GM20431 (cell line): Measurements from ENCODE around the gene WSB1.

Experiments used
- in situ Hi-C: fragments of 300-500 bp; cut with MseI, MboI; formaldehyde crosslinking; loops from one replicate; pipeline ENCODE4 v1.15.0; 2020; ENCODE audit warnings: low sequenced_read_pairs; ENCODE audit not compliant: unreplicated experiment

Gene WSB1

DNA sequence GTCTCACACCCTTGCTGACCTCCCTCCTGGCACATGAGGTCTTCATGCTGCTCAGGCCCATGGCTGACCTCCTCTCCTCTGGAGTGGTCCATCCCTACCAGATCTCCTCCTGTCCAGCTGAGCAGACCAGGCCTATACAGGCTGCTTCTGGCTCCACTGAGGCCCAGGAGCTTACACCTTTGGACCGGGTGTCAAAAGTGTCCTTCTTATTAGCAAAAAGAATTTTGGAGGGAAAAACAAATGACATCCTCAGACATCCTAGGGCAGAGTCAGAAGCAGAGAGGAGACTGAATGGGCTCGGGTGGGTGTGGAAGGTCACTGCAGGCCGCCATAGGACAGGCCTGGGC lies 38.1 kb downstream of the WSB1 start:
- in situ Hi-C loops: loop anchor here (10.0 to 25.0 kb wide), 2 partner anchors 87 to 245 kb away; no protein-coding TSS in a partner anchor

DNA sequence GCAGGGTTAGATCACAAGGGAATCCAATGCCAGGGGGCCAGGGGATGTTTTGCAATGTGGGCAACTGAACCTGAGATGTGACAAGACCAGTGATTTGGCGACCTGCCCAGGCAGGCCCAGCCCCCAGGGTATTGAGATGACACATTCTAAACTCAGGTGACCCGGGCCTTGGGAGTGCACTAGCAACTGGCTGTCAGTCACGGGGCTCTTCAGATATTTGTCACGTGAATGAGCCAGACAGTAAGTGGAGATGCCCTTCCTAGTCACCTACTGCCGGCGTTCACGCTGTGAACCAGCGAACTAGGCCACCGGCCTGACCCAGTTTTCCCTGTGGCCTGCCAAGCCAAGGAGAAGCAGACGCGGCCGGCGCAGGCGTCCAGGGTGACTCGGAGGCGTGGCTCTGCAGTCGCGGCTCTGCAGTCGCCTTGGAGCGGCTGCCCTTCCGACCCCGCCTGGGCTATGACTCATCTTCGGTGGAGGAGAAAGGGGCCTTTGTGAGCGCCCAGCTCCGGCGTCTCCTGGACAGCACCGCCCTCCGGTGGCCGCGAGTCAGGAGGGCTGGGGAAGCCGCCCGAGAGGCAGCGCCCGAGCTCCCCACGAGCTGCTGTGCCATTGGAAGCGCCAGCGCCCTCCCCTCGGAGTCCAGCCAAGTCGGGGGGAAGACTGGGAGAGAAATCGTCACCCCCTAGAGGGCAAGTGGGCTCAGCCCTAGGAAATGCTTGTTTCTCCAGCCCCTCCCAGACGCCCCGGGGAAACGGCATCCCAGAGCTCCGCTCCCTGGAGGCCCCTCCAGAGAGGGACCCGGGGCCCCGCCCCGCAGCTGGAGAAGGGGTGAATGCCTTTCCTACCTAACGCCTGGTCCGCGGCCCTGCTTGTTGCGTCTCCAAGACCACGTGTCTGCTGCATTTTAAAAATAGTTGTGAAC lies 38.8 kb downstream of the WSB1 start:
- in situ Hi-C loops: loop anchor here (10.0 to 25.0 kb wide), 2 partner anchors 88 to 245 kb away; no protein-coding TSS in a partner anchor

DNA sequence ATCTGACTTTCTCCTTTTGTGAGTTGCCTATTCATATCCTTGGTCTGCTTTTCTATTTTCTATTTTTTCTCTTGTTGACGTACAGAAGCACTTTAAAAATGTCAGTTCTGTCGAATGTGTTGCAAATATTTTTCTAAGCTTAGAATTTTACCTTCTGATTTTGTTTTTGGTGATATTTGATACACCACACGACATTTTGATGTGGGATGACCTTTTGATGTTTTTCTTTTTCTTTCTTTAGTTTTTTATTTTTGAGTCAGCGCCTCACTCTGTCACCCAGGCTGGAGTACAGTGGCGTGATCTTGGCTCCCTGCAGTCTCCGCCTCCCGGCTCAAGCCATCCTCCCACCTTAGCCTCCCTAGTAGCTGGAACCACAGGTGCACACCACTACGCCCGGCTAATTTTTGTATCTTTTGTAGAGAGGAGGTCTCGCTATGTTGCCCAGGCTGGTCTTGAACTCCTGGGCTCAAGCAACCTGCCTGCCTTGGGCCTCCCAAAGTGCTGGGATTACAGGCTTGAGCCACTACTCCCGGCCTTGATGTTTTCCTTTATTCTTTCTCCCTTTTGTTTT lies 39.6 kb downstream of the WSB1 start:
- in situ Hi-C loops: loop anchor here (10.0 to 25.0 kb wide), 2 partner anchors 89 to 246 kb away; no protein-coding TSS in a partner anchor

DNA sequence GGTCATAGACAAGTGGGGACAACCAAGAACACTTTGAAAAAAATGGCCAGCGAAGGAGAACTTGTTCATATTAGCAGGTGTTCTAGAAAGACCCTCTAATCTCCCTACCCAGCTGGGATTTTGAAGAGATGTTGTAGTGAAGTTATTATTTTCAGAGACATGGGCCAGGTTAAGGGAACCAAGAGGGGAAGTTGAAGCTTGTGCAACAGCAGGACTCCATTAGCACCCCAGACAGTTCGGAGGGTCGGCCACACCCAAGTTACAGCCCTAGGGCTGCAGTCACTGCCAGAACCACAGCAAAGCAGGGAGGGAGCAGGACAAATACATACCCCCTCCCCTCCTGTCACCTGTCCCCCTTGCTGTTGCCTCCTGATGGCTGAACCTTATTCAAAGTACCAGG lies 42.3 kb downstream of the WSB1 start:
- in situ Hi-C loops: loop anchor here (10.0 to 25.0 kb wide), 2 partner anchors 91 to 249 kb away; no protein-coding TSS in a partner anchor

DNA sequence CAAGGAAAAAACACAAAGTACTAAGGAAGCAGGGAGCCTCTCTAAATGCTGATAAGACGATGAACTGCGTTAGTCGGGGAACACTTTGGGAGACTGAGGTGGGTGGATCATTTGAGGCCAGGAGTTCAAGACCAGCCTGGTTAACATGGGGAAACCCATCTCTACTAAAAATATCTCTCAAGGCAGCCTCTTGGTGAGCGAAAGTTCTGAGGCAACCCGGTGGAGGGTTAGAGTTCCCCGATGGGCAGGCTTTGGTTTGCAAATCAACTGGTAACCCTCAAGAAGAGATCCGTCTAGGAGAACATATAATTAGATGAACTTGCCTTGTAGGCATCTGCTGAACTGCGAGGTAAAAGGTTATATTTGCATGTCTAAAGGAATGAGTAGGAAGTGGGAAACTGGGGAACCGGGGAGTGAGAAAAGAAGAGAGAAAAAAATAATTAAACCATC lies 44.6 kb downstream of the WSB1 start:
- in situ Hi-C loops: loop anchor here (10.0 to 25.0 kb wide), 2 partner anchors 94 to 251 kb away; no protein-coding TSS in a partner anchor

DNA sequence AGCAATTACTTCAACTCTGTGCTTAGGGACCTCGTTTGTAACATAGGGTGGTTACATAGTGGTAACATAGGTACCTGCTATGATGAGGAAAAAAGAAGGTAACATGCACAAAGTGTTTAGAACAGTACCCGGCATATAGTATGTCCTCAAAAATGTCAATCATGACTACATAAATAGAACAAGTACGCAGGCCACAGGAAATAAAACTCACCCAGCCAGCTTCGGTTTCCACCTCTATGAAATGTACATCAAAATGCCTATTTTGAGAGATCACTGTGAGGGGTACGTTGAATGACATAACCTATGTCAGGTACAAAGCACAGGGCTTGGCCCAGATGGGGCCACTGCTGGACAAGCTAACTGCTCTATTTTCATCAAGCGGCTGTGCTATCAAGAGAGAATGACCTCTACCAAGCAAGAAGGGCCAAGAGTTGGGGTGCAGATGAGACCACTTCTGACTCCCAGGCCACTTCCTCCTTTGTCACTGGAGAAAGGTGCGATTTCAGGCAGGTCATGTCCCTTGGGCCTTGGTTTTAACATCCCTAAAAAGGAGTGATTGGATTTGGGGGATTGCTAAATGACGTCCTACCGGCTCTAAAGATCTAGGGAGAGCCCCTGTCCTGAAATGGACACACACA lies 45.4 kb downstream of the WSB1 start:
- in situ Hi-C loops: loop anchor here (10.0 to 25.0 kb wide), 2 partner anchors 95 to 252 kb away; no protein-coding TSS in a partner anchor

DNA sequence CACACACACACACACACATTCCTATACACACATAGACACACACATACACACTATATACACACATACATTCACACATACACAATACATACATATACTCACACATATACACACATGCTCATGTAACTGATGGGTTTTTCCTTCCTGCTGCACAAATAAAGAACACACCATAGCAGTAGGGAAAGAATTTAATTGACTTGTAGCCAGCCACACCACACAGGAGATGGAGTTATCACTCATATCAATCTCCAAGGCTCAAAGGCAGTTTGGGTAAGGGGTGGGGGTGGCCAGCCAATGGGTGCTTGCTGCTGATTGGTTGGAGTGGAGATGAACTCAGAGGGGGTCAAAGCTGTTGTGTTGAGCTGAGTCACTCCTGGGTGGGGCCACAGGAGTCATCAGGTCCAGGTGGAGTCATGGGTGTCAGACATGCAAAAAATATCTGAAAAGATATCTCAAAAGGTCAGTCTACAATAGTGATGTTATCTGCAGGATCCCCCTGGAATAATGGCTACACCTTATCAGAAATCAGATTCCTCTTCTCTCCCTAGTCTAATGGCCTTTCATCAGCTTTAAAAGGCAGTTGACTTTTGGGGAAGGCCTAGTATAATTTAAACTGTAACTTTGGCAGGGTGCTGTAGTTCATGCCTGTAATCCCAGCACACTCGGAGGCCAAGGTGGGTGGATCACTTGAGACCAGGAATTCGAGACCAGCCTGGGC lies 46.1 kb downstream of the WSB1 start:
- in situ Hi-C loops: loop anchor here (10.0 to 25.0 kb wide), 2 partner anchors 95 to 253 kb away; no protein-coding TSS in a partner anchor

GRCh38 chr17:27340575-27340974 lies 46.7 kb downstream of the WSB1 start:
- in situ Hi-C loops: loop anchor here (25.0 kb wide), 1 partner anchor 253 kb away; no protein-coding TSS in a partner anchor

GRCh38 chr17:27341041-27341471 lies 47.1 kb downstream of the WSB1 start:
- in situ Hi-C loops: loop anchor here (25.0 kb wide), 1 partner anchor 254 kb away; no protein-coding TSS in a partner anchor

DNA sequence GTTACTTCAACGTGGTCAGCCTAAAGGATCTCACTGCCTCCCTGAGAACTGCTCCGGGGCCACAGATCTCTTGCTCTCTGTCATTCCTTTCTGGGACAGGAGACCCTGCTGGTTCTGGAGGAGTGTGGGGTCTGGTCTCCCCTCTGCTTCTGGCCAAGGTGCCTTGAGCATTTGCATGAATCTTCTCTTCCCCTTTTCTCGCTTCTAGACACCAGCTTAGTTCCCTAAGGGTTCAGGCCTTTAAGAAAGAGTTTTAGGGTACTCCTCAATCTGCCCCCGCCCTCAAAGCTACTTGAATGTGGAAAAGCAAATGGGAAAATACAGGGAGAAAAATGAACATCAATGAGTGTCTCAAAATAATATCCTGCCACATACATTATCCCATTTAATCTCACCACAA lies 48.1 kb downstream of the WSB1 start:
- in situ Hi-C loops: loop anchor here (25.0 kb wide), 1 partner anchor 255 kb away; no protein-coding TSS in a partner anchor

DNA sequence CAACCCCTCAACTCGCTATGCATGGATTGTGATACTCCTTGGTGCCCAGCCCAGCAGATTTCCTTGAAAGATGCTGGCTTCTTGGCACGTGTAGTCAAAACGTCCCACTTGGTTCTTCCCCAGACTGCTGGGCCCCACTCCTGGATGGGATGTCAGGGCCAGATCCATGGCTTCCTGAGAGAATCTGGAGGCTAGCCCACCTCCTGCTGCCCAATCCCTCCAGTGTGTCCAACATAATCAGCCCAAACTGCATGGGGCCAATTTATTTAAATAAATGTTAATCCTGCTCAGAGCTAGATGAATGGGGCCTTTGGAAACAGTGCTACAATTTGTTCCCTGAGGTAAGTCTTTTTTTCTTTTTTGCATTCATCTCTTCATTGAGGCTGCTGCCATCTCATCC lies 49.4 kb downstream of the WSB1 start:
- in situ Hi-C loops: loop anchor here (25.0 kb wide), 1 partner anchor 256 kb away; no protein-coding TSS in a partner anchor

DNA sequence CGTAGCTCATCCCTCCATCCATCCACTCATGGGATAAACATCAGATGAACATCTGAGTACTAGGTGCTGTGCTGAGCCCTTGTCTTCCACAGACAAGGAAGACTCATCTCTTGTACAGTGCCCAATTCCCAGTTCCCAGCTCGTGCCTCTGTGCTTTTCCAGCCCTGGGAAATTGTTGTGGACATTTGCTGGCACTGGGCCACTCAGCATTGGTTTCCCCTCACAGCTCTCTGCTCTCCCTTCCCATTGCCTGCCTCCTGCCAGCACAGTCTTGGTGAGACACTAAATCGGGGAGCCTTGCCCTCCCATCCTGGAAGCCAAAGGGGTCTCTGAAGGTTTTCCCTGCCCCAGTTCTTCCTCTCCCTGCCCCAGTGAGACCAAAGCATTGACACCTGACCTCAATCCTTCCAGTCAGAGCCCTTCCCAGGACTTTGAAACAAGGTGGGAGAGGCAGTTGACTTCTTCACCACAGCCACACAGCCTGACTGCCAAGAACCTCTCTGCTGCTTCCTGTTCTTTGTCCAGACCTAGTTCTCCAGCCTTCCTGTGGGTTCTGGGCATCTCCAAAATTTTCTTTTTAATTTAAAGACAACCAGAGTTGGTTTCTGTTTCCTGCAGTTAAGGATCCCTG lies 50.2 kb downstream of the WSB1 start:
- in situ Hi-C loops: loop anchor here (25.0 kb wide), 1 partner anchor 257 kb away; no protein-coding TSS in a partner anchor

GRCh38 chr17:27345141-27345904 lies 51.4 kb downstream of the WSB1 start:
- in situ Hi-C loops: loop anchor here (25.0 kb wide), 1 partner anchor 258 kb away; no protein-coding TSS in a partner anchor

DNA sequence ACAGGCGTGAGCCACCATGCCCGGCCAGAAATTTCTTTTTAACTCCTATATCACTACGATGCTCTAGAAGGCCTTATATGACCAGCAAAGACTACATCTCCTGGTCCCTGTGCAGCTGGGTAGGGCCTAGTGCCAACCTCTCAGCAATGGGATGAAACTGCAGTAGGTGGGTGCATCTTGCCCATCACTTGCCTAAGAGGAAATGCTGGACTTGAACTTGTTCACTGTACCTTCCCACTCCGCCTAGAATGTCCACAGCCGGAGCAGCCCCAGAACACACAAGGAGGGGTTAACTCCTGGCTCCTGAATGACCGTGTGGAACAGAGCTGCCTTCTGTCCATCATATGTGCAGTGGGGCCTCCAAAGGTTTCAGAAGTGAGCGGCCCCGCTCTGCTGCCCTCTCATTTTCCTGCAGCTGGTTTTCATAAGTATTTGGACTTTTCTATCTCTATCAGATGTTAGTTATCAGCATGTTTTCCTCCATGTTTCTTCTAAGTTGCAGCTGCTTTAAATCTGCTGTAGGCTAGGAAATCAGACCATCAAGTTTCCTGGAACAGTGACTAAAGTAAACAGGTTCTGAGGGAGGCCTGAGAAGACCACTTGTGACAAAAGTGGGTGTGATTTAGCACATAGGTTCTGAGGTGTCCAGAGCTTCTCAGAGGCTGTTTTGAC lies 52.5 kb downstream of the WSB1 start:
- in situ Hi-C loops: loop anchor here (25.0 kb wide), 1 partner anchor 259 kb away; no protein-coding TSS in a partner anchor

DNA sequence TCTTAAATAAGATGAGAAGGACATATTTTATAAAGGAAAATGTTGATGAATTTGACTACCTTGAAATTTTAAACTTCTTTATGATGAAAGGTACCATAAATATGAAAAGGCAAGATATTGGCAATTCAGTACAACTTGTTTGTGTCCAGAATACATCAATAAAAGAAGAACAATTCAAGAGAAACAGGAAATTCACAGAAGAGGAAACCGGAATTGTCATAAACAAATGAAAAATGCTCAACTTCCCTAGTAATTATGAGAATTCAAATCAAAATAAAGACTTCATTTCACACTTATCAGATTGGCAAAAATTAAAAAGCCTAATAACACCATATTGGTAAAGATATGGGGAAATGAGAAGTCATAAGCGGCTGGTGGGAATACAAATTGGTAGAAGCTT lies 54.3 kb downstream of the WSB1 start:
- in situ Hi-C loops: loop anchor here (25.0 kb wide), 1 partner anchor 261 kb away; no protein-coding TSS in a partner anchor

DNA sequence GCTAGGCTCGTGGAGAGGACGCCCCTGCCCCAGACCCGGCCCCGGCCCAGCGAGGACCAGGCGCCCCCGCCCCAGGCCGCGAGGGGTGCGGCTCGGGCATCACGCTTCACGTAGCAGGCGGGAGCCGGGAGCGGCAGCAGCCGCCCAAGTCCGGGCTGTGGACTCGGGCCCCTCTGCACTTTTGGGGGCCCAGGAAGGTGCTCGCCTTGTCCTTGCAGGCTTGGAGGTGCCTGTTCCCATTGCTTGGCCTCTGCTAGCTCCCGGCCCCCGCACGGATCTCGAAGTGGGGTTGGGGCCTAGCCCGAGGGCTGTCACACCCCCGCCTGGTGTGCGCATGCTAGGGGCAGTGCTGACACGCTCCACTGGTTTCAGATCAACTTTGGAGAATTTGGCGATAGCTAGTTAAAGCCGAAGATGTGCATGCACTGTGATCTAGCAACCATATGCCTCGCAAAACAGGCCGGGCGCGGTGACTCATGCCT lies 55.7 kb downstream of the WSB1 start:
- in situ Hi-C loops: loop anchor here (25.0 kb wide), 1 partner anchor 262 kb away; no protein-coding TSS in a partner anchor

DNA sequence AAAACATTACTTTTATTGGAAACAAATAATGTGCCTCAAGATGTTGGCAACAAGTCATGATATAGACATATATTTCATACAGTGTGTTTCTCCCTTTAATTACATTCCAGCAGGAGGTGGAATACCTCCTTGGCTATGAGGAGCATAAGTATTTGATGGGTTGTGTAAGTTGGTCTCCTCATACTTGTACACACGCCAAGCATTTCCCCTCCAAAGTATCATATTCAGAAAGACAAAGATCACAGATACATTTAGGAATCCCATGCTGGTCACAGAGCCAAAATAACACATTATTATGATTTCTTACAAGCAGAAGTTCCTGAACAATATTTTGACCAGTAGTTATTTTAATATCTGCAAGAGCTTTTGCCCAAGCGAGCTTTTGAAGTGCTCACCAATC lies 57.8 kb downstream of the WSB1 start:
- in situ Hi-C loops: no loop called here
